ENCODE results near the gene C10orf67. TPM values are rescaled to one million over a fixed set of nuclear protein-coding genes. Genes with fewer than 3 reads are reported as not detected.
"Not testable (repeated sequence)": the region's sequence is repeated elsewhere in the genome, so short reads cannot be mapped to it uniquely, and the experiment has no call there.

Gene C10orf67
- 0.10 TPM for polyA plus RNA-seq (2013, experiment 1 of 2)
- not detected for polyA plus RNA-seq (2013, experiment 2 of 2)

DNA sequence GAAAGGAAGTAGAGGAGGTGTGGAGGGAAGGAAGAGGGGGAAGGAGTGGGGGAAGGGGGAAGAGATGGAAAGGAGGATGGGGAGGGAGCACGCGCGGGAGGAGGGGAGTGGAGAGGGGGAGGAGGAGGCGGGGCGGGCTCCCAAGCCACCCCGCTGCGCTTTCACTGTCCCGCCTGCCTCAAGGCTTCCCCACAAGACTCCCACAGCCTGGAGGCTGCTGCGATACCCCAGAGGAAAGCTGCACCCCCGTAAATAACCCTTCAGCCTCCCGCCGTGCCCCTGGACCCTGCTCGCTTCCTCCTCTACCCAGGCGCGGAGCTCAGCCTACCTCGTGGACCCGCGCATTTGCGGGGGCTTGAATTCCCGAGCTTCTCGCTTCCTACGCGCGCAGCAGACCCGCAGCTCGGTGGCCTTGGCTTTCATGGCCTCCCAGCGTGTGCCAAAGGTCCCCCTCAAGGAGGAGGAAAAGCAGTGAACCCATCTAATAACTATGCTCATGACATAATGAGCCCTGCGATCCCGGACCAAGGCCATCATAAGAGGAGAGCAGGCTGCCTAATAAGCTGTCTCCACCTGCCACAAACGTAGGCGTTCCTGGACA, at the start of gene C10orf67:
TSS of gene C10orf67 (minus strand) at position 557 of the 601 bp plus-strand sequence. CDS start at position 534, 23 bp downstream.
- 1% methylated on average over 30 of the region's 31 CpGs for WGBS
- Histone ChIP-seq H3K27me3 (ENCODE audit: insufficient read depth, low read length) (peaks cover 38% of the 10 kb centered on the region), H3K9me3 (ENCODE audit: insufficient read depth, low read depth, low read length) (no peaks in the 10 kb centered on the region), H3K9ac (ENCODE audit: low read depth, low read length) (peak within 1 kb of the TSS; percentile 43), H3K4me3 (ENCODE audit: low read length) (peak within 1 kb of the TSS; percentile 77), H3K36me3 (ENCODE audit: insufficient read depth, low read length) (no peaks in the 10 kb centered on the region), H3K4me1 (ENCODE audit: insufficient read depth, low read length) (peaks cover 10% of the 10 kb centered on the region), H3K27ac (ENCODE audit: low read depth, low read length) (no peak within 1 kb of the TSS)

DNA sequence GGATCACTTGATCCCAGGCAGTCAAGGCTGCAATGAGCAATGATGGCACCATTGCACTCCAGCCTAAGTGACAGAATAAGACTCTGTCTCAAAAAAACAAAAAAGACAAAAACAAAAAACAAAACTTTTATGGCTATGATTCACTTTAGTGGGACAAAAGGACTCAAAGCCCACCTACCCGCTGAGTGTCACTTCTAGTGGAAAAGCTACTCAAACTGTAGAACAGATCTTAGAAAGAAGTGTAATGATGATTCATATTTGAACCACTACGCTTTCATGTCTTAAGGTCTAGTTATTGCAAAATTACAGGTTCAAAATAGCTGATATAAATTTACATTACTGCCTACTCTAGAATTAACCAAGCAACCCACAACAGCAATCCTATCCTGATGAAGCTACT, 47.2 kb upstream of the C10orf67 start:
- no peaks in the 10 kb centered on the region for H3K9me3 ChIP-seq (ENCODE audit: insufficient read depth, low read depth, low read length)
- WGBS: 100% methylated on average over 1 of the region's 2 CpGs
- H3K36me3 ChIP-seq (ENCODE audit: insufficient read depth, low read length): no peaks in the 10 kb centered on the region
- H3K9ac ChIP-seq (ENCODE audit: low read depth, low read length): no peak overlapping the region
- H3K4me1 ChIP-seq (ENCODE audit: insufficient read depth, low read length): no peaks in the 10 kb centered on the region
- H3K27me3 ChIP-seq (ENCODE audit: insufficient read depth, low read length): no peaks in the 10 kb centered on the region
- no peak overlapping the region for H3K4me3 ChIP-seq (ENCODE audit: low read length)
- no peak overlapping the region for H3K27ac ChIP-seq (ENCODE audit: low read depth, low read length)

DNA sequence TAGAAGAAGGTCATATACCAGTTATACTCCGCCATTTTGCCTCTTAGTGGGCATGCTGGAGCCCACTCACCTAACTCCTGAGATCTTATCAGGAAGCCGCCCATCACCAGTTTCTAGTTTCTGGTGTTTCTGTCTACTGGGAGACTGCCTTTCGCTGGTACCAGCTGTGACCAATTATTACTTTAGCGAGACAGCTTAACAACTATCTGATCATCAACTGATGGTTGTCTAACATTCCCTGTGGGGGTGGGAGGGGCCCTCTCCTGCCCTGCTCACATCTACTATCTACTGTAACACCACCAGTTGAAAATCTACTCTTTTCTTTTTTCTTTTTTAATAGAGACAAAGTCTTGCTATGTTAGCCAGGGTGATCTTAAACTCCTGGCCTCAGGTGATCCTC, 46.2 kb upstream of the C10orf67 start:
- H3K4me3 ChIP-seq (ENCODE audit: low read length): no peak overlapping the region
- H3K27me3 ChIP-seq (ENCODE audit: insufficient read depth, low read length): no peaks in the 10 kb centered on the region
- H3K36me3 ChIP-seq (ENCODE audit: insufficient read depth, low read length): no peaks in the 10 kb centered on the region
- no peak overlapping the region for H3K27ac ChIP-seq (ENCODE audit: low read depth, low read length)
- 98% methylated on average over 4 of the region's 4 CpGs for WGBS
- H3K9me3 ChIP-seq (ENCODE audit: insufficient read depth, low read depth, low read length): no peaks in the 10 kb centered on the region
- H3K4me1 ChIP-seq (ENCODE audit: insufficient read depth, low read length): no peaks in the 10 kb centered on the region
- no peak overlapping the region for H3K9ac ChIP-seq (ENCODE audit: low read depth, low read length)

DNA sequence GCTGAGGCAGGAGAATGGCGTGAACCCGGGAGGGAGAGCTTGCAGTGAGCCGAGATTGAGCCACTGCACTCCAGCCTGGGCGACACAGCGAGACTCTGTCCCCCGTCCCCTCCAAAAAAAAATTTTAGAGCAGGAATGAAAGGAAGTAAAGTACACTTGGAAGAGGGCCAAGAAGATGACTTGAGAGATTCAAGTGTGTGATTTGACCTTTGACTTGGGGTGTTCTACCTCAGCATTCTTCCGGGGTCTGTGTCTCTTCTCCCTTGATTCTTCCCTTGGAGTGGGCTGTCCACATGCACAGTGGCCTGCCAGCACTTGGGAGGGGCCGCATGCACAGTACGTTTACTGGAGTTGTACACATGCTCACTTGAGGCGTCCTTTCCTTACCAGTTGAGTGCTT, 45.8 kb upstream of the C10orf67 start:
- not testable (repeated sequence) for H3K27ac ChIP-seq (ENCODE audit: low read depth, low read length); H3K9me3 ChIP-seq (ENCODE audit: insufficient read depth, low read depth, low read length); H3K4me3 ChIP-seq (ENCODE audit: low read length); H3K9ac ChIP-seq (ENCODE audit: low read depth, low read length); H3K4me1 ChIP-seq (ENCODE audit: insufficient read depth, low read length); H3K36me3 ChIP-seq (ENCODE audit: insufficient read depth, low read length); H3K27me3 ChIP-seq (ENCODE audit: insufficient read depth, low read length)
- WGBS: 99% methylated on average over 10 of the region's 10 CpGs

DNA sequence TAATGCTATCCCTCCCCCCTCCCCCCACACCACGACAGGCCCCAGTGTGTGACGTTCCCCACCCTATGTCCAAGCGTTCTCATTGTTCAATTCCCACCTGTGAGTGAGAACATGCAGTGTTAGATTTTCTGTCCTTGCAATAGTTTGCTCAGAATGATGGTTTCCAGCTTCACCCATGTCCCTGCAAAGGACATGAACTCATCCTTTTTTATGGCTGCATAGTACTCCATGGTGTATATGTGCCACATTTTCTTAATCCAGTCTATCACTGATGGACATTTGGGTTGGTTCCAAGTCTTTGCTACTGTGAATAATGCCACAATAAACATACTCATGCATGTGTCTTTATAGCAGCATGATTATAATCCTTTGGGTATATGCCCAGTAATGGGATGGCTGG, 42.9 kb upstream of the C10orf67 start:
- H3K4me1 ChIP-seq (ENCODE audit: insufficient read depth, low read length); H3K9me3 ChIP-seq (ENCODE audit: insufficient read depth, low read depth, low read length); H3K4me3 ChIP-seq (ENCODE audit: low read length); H3K27me3 ChIP-seq (ENCODE audit: insufficient read depth, low read length); H3K27ac ChIP-seq (ENCODE audit: low read depth, low read length); H3K36me3 ChIP-seq (ENCODE audit: insufficient read depth, low read length); H3K9ac ChIP-seq (ENCODE audit: low read depth, low read length): not testable (repeated sequence)
- 96% methylated on average over 3 of the region's 3 CpGs for WGBS

DNA sequence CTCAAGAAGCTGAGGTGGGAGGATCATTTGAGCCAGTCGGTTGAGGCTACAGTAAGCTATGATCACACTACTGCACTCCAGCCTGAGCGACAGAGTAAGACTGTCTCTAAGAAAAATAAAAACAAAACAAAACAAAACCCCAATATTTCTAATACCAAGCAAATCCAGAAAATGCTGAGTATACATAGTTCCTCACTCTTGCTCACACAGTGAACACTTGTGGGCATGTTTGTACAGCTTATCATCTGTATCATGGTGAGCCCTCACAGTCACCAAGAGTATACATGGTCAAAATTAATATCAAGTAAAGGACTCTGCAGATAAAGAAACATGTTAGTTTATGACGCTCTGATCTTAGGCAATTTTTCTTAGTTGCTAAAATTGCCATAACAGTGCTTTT, 41.5 kb upstream of the C10orf67 start:
- H3K27ac ChIP-seq (ENCODE audit: low read depth, low read length): no peak overlapping the region
- H3K4me3 ChIP-seq (ENCODE audit: low read length): no peak overlapping the region
- H3K27me3 ChIP-seq (ENCODE audit: insufficient read depth, low read length): no peaks in the 10 kb centered on the region
- no peaks in the 10 kb centered on the region for H3K36me3 ChIP-seq (ENCODE audit: insufficient read depth, low read length)
- WGBS: 93% methylated on average over 3 of the region's 3 CpGs
- H3K9me3 ChIP-seq (ENCODE audit: insufficient read depth, low read depth, low read length): no peaks in the 10 kb centered on the region
- no peak overlapping the region for H3K9ac ChIP-seq (ENCODE audit: low read depth, low read length)
- no peaks in the 10 kb centered on the region for H3K4me1 ChIP-seq (ENCODE audit: insufficient read depth, low read length)

DNA sequence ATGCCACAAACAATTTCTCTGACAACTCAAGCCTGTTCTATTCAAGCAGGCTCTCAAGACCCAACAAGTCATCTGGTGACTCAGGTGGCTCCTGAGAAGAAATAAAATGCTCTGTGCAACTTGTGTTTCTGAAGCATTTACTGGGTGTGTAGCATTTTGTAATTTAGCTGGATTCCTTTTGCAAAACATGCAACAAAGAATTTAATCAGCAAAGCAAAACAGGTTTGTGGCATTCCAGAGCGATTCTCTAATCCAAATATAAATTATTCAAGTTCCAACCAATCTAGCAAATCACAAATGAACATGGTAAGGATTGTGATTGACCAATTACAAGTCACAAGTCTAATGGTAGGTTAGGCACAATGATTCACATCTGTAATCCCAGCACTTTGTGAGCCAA, 39.8 kb upstream of the C10orf67 start:
- H3K36me3 ChIP-seq (ENCODE audit: insufficient read depth, low read length): no peaks in the 10 kb centered on the region
- H3K27ac ChIP-seq (ENCODE audit: low read depth, low read length): no peak overlapping the region
- H3K9ac ChIP-seq (ENCODE audit: low read depth, low read length): no peak overlapping the region
- WGBS: 91% methylated on average over 1 of the region's 1 CpG
- H3K4me3 ChIP-seq (ENCODE audit: low read length): no peak overlapping the region
- H3K4me1 ChIP-seq (ENCODE audit: insufficient read depth, low read length): no peaks in the 10 kb centered on the region
- H3K27me3 ChIP-seq (ENCODE audit: insufficient read depth, low read length): no peaks in the 10 kb centered on the region
- no peaks in the 10 kb centered on the region for H3K9me3 ChIP-seq (ENCODE audit: insufficient read depth, low read depth, low read length)

DNA sequence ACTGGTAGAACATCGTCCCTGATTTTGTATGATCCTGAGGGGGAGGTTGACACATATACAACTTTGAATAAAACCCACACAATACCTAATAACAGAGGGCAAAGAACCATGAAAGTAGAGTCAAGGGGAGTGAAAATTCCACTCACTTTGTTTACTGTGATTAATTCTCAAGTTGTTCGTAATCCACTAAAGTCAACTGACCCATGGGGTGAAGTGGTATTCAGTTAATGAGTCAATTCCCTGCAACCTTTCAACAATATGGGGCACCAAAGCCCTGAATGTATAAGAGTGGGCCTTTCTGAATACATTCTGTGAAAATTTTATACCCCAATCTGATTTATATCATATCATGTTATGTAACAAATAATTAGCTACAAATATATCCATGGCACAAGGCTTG, 39.0 kb upstream of the C10orf67 start:
- Histone ChIP-seq H3K36me3 (ENCODE audit: insufficient read depth, low read length) (no peaks in the 10 kb centered on the region), H3K9me3 (ENCODE audit: insufficient read depth, low read depth, low read length) (no peaks in the 10 kb centered on the region), H3K4me3 (ENCODE audit: low read length) (no peak overlapping the region), H3K4me1 (ENCODE audit: insufficient read depth, low read length) (no peaks in the 10 kb centered on the region), H3K9ac (ENCODE audit: low read depth, low read length) (no peak overlapping the region), H3K27ac (ENCODE audit: low read depth, low read length) (no peak overlapping the region), H3K27me3 (ENCODE audit: insufficient read depth, low read length) (no peaks in the 10 kb centered on the region)
- no CpG with 5 or more reads among the region's 2 CpGs for WGBS

DNA sequence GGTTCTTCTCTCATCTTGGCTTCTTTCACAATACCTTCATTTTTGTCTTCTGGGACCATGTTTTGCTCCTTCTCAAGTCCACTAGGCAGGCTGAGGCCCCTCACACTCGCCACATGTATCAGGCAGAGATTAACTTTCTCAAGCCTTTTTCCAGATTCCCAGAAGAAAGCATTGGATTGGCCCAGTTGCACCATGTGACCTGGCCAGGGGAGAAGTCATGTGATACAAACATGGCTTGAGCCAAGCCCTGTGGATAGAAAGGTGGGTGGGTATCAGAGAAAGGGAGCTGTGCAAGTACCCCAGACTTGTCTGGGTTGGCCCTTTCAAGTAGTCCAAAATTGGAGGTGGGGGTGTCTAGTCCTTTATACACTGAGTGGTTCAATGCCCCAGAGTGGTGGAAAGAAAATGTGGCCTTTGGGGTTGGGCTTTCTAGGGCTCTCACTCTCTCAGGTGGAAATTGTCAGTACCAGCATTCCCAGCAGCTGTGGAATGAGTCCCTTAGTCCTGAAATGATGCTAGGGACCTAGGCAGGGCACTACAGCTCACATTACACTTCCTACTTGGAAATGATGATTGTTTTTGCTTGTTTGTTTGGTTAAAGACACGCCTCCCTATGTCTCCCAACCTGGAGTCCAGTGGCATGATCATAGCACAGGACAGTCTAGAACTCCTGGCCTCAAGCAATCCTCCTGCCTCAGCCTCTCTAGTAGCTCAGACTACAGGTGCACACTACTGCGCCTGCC, 36.9 kb upstream of the C10orf67 start:
- no peaks in the 10 kb centered on the region for H3K9me3 ChIP-seq (ENCODE audit: insufficient read depth, low read depth, low read length)
- no peaks in the 10 kb centered on the region for H3K36me3 ChIP-seq (ENCODE audit: insufficient read depth, low read length)
- H3K9ac ChIP-seq (ENCODE audit: low read depth, low read length): no peak overlapping the region
- H3K27ac ChIP-seq (ENCODE audit: low read depth, low read length): no peak overlapping the region
- no peaks in the 10 kb centered on the region for H3K4me1 ChIP-seq (ENCODE audit: insufficient read depth, low read length)
- H3K4me3 ChIP-seq (ENCODE audit: low read length): no peak overlapping the region
- 90% methylated on average over 3 of the region's 3 CpGs for WGBS
- no peaks in the 10 kb centered on the region for H3K27me3 ChIP-seq (ENCODE audit: insufficient read depth, low read length)

DNA sequence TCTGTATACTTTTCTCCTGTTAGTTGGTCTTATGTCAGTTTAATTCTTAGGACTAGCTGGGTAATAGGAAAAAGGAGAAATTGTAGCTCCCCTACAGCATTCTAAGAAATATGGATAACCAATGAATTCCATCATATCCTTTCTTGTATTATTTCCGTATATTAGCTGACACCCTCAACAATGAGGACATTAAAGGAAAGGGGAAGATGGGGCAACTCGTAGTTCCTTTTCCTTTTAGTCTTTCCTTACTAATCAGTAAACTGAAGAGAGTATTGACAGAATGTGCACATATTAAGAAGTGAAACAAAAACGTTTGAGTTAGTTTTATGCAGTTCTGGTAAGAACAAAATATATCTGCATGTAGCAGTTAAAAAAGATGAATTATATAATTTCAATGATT, 35.1 kb upstream of the C10orf67 start:
- no peaks in the 10 kb centered on the region for H3K27me3 ChIP-seq (ENCODE audit: insufficient read depth, low read length)
- no peaks in the 10 kb centered on the region for H3K9me3 ChIP-seq (ENCODE audit: insufficient read depth, low read depth, low read length)
- no peaks in the 10 kb centered on the region for H3K4me1 ChIP-seq (ENCODE audit: insufficient read depth, low read length)
- no peak overlapping the region for H3K4me3 ChIP-seq (ENCODE audit: low read length)
- no peak overlapping the region for H3K9ac ChIP-seq (ENCODE audit: low read depth, low read length)
- no peaks in the 10 kb centered on the region for H3K36me3 ChIP-seq (ENCODE audit: insufficient read depth, low read length)
- 80% methylated on average over 1 of the region's 3 CpGs for WGBS
- H3K27ac ChIP-seq (ENCODE audit: low read depth, low read length): no peak overlapping the region

DNA sequence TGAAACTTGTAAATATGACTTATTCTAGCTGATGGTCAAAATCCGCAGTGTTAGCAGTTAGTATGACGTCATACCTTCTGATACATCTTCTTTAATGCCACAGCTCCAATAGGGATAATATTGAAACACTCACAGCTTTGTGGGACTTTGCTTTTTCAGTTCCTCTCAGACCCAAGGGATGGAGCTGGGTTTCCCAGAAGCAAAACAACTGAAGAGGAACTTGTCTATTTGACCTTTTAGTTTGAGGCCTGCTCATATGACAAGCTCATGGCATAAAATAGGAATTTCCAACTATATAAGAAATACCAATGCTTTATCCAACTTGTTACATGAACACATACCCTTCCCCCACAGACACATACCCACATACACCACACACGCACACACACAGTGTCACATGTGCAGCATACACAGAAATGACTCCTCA, 31.6 kb upstream of the C10orf67 start:
- 94% methylated on average over 3 of the region's 3 CpGs for WGBS
- H3K9ac ChIP-seq (ENCODE audit: low read depth, low read length): no peak overlapping the region
- H3K27me3 ChIP-seq (ENCODE audit: insufficient read depth, low read length): no peaks in the 10 kb centered on the region
- H3K27ac ChIP-seq (ENCODE audit: low read depth, low read length): no peak overlapping the region
- H3K36me3 ChIP-seq (ENCODE audit: insufficient read depth, low read length): no peaks in the 10 kb centered on the region
- no peaks in the 10 kb centered on the region for H3K9me3 ChIP-seq (ENCODE audit: insufficient read depth, low read depth, low read length)
- no peak overlapping the region for H3K4me3 ChIP-seq (ENCODE audit: low read length)
- no peaks in the 10 kb centered on the region for H3K4me1 ChIP-seq (ENCODE audit: insufficient read depth, low read length)

All from HUES64 (cell line).